HG03520 (cell line): ENCODE results near the gene ATP6AP1.

Experiments
- ATAC-seq: cut with Tn5 transposase; IDR thresholded peaks from one replicate; pipeline ENCODE4 v1.9.1; 2021; ENCODE audit warnings: mild to moderate bottlenecking, moderate library complexity; ENCODE audit not compliant: unreplicated experiment

The ATP6AP1 gene

DNA sequence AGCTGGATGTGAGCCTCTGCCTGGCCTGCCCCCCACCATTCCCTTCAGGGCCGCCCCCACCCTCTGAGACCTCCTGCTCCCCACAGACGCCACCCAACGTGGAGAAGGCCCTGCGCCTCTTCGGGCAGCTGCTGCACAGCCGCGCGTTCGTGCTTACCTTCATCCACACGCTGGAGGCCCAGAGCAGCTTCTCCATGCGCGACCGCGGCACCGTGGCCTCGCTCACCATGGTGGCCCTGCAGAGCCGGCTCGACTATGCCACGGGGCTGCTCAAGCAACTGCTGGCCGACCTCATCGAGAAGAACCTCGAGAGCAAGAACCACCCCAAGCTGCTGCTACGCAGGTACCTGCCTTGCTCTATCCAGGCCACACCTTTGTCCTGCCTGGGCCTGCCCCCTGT is 39.7 kb downstream of the ATP6AP1 start:
- no peak for ATAC-seq

GRCh38 chrX:154469114-154469513 is 40.6 kb downstream of the ATP6AP1 start:
- no peak for ATAC-seq

- ATAC-seq, result no peak
Observed at GRCh38 chrX:154469880-154470279, 41.4 kb downstream of the ATP6AP1 start.

DNA sequence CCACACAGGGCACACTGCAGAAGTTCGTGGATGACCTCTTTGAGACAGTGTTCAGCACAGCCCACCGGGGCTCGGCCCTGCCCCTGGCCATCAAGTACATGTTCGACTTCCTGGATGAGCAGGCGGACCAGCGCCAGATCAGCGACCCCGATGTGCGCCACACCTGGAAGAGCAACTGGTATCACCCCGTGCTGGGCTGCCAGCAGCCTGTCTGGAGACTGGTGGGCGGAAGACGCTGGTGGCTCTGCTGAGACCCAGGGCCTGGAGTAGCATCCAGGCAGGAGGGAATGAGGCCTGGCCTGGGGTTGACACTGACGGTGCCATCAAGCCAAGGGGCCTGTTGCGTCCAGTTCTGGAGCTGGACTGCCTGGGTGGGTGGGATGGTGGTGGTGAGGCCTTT is 42.0 kb downstream of the ATP6AP1 start:
- no peak for ATAC-seq

GRCh38 chrX:154470914-154471568 is 42.6 kb downstream of the ATP6AP1 start:
- ATAC-seq, result no peak

DNA sequence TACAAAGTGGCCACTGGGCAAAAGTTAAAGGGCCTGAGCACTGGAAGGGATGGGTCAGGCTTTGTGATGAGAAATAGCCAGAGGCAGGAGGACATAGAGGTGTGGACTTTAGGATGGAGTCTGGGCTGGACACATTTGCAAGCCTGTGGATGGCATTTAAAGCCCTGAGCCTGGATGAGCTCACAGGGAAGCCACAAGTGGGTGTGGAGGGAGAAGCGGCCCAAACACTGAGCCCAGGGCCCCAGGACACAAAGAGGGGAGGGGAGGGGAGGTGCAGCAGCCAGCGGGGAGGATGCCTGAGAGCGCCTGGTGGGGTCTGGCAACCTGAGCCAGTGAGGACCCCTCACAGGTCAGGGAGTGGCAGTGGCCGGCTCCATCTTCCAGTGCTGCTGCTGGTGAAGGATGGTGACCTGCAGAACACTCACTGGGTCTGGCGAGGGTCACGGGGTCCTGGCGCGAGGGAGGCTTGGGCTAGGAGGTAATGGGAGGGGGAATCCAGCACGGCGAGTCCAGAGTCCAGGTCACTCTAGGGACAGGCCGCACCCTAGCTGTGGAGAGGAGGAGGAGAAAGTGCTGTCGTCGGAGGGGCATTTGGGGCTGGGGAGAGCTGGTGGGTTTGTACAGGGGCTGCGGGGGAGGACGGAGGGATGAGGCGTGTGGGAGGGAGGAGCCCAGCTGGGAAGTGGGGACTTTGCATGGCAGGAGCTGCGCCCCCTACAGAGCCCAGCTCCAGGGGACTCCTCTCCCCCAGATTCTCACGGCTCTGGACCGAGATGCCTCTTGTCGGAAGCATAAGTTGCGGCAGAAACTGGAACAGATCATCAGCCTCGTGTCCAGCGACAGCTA is 43.6 kb downstream of the ATP6AP1 start:
- ATAC-seq, result no peak

GRCh38 chrX:154472685-154473632 is 44.5 kb downstream of the ATP6AP1 start:
- ATAC-seq, result no peak

DNA sequence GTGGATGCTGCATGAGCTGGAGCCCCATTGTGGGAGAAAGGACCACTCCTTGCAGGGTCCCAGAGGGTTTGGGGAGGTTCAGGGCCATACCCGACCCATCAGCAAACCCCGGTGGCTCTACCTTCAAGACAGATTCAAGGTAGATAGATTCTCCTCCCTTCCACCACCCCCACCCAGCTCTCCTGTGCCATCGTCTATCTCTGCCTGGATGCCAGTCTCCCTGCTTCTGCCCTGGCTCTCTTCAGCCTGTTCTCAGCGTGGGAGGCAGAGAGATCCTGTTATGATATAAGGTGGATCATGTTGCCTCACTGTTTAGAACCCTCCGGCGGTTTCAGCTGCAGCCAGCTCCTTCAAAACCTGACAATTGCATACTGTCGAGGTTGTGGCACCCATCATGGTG is 45.2 kb downstream of the ATP6AP1 start:
- ATAC-seq, result no peak

GRCh38 chrX:154476821-154477220 is 48.3 kb downstream of the ATP6AP1 start:
- ATAC-seq, result no peak

- no peak for ATAC-seq
Observed at GRCh38 chrX:154477891-154478477, 49.5 kb downstream of the ATP6AP1 start.

DNA sequence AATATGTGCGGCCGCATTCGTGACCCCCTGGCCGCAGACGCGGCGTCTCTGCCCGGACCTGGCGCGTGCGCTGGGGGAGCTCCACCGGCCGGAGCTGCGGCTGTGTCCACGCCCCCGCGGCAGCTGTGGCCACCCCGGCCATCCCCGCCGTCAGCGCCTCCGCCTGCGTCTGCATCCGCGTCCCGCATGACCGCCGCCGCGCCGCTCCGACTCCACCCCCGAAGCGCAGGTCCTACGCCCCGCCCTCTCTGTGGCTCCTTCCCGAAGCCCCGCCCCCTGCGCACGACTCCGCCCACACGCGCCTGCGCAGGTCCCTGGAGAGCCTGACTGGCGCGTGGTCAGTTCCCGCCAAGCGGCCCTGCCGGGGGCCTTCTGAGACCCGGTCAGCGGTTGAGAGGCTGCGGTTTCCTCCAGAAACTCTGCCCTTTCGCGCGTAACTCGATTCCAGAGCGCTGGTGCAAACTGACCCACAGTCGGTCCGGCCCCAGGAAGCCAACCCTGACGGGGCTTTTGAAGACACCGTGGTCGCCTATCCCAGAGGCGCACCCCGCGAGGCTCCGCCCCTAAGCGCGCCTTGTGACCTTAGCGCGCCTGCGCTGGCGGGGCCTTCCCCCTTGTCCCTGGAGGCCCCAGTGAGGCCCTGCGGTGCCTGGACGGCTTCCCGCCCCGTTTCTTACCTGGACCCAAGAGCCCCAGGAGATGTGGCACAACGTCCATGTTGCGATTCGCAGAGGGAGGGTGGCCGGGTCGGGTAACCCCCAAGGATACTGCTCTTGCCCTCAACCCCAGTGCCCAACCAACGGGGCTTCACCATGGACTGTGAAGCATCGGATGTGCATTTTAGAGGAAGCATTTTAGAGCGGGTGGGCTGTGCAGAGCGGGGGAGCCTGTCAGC is 50.5 kb downstream of the ATP6AP1 start, which contains the start of gene LAGE3:
Gene LAGE3, minus strand, starts transcription at position 554 of the 895 bp plus-strand sequence. Its CDS starts 366 bp downstream, at position 188.
- peak; percentile 79 for ATAC-seq

- no peak for ATAC-seq
Observed at GRCh38 chrX:154481195-154481594, 52.7 kb downstream of the ATP6AP1 start.

- no peak for ATAC-seq
Observed at GRCh38 chrX:154481911-154482601, 53.6 kb downstream of the ATP6AP1 start.

GRCh38 chrX:154482786-154483185 is 54.3 kb downstream of the ATP6AP1 start:
- ATAC-seq, result no peak

DNA sequence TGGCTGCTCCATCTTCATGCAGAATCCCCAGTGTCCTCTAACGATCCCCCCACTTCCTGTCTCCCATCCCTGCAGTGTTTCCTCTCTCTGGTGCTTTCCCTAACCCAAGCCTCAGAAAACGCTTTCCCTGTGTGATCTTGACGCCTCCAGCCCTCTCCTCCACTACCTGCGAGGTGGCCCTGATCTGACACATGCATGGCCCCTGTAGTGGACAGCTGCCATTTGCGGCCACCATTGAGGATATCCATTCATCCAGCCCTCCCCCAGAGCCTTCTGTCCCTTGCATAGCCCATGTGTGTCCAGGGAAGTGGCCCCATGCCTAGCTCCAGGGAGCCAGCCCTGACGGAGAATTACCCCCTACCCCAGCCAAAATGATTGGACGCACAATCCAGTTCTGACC is 54.8 kb downstream of the ATP6AP1 start:
- ATAC-seq, result no peak

GRCh38 chrX:154484255-154485149 is 56.0 kb downstream of the ATP6AP1 start:
- ATAC-seq, result no peak

GRCh38 chrX:154485150-154486051 is 56.9 kb downstream of the ATP6AP1 start:
- no peak for ATAC-seq
